Endothelial cell of umbilical vein (primary cell): Measurements from ENCODE around the gene FLT1. TPM values are rescaled to one million over a fixed set of nuclear protein-coding genes. Genes with fewer than 3 reads are reported as not detected.

Source experiments
- BruUV-seq: library from RNA; stranded (reverse); fragments of 400-500 nt; replicated peaks from 2 replicates; lab custom pipeline; 2021; lab: Mats Ljungman, UMichigan
- CTCF ChIA-PET: fragments of 300-600, 350-600 bp; sonication (Branson Sonifier 250); formaldehyde crosslinking; loops from one replicate; lab custom pipeline; 2021; ENCODE audit warnings: antibody characterized with exemption, inconsistent platforms; lab: Charles Lee
- POLR2A ChIA-PET: fragments of 300-600, 350-600 bp; sonication (Branson Sonifier 250); formaldehyde crosslinking; loops from one replicate; lab custom pipeline; 2021; ENCODE audit warnings: antibody characterized with exemption, inconsistent platforms; lab: Charles Lee
- DNase-seq: peaks from one replicate; pipeline ENCODE4 v3.0.0-alpha.2; 2011; ENCODE audit warnings: low read depth, low spot score
- FAIRE-seq: peaks from 2 replicates; lab custom pipeline; 2011; peaks lifted over from hg19 to GRCh38; lab: Jason Lieb, UNC
- H2AFZ ChIP-seq: 2 replicates; pipeline ENCODE4 v1.6.0; 2012; ENCODE audit warnings: low read depth, low read length, control low read depth, inconsistent platforms
- H3K27ac ChIP-seq: 2 replicates; pipeline ENCODE4 v1.5.1; 2011; ENCODE audit warnings: low read depth, mild to moderate bottlenecking, control low read depth, low read length, moderate library complexity; ENCODE audit not compliant: insufficient read depth
- H3K27me3 ChIP-seq, 2 experiments: 2 replicates each; pipeline versions ENCODE4 v1.6.0 to v1.6.1; 2011; ENCODE audit warnings: low read length in 2 of 2, mixed read lengths in 1 of 2; ENCODE audit not compliant: control insufficient read depth in 2 of 2, insufficient read depth in 2 of 2
- H3K36me3 ChIP-seq, 2 experiments: 2 replicates in 1 of 2; 3 replicates in 1 of 2; pipeline ENCODE4 v1.5.1; 2011; ENCODE audit warnings: low read length in 2 of 2, mild to moderate bottlenecking in 1 of 2, moderate library complexity in 1 of 2; ENCODE audit not compliant: control insufficient read depth in 2 of 2, insufficient read depth in 2 of 2; ENCODE audit errors: extremely low read depth in 1 of 2
- H3K4me1 ChIP-seq: 3 replicates; pipeline ENCODE4 v1.5.1; 2011; ENCODE audit warnings: mild to moderate bottlenecking, low read length; ENCODE audit not compliant: control insufficient read depth, insufficient read depth; ENCODE audit errors: extremely low read depth
- H3K4me2 ChIP-seq: 2 replicates; pipeline ENCODE4 v1.6.1; 2011; ENCODE audit warnings: low read length, control low read depth, mixed read lengths; ENCODE audit not compliant: insufficient read depth
- H3K4me3 ChIP-seq, 3 experiments: fragments of 200-600 bp in 1 of 3; sonication (generic), shearing (Covaris generic) in 1 of 3; replicated peaks in 1 of 3; 2 replicates each; pipeline ENCODE4 v1.5.1; 2011 to 2016; ENCODE audit warnings: control low read depth in 3 of 3, low read length in 3 of 3, mild to moderate bottlenecking in 2 of 3, inconsistent platforms in 1 of 3, low read depth in 1 of 3, moderate library complexity in 1 of 3; ENCODE audit not compliant: insufficient read depth in 1 of 3
- H3K79me2 ChIP-seq: 2 replicates; pipeline ENCODE4 v1.6.0; 2012; ENCODE audit warnings: low read length, inconsistent platforms; ENCODE audit not compliant: control insufficient read depth, insufficient read depth
- H3K9ac ChIP-seq: replicated peaks from 2 replicates; pipeline ENCODE3; 2011; ENCODE audit warnings: low read length, control low read depth; ENCODE audit not compliant: insufficient read depth; ENCODE audit errors: extremely low read depth
- H3K9me1 ChIP-seq: replicated peaks from 3 replicates; pipeline ENCODE4 v1.6.0; 2011; ENCODE audit warnings: mild to moderate bottlenecking, low read length; ENCODE audit not compliant: control insufficient read depth, insufficient read depth; ENCODE audit errors: extremely low read depth
- H3K9me3 ChIP-seq: replicated peaks from 2 replicates; pipeline ENCODE4 v1.5.1; 2012; ENCODE audit warnings: low read length, inconsistent platforms; ENCODE audit not compliant: control insufficient read depth, insufficient read depth
- H4K20me1 ChIP-seq: replicated peaks from 2 replicates; pipeline ENCODE3; 2011; ENCODE audit warnings: mild to moderate bottlenecking, low read length; ENCODE audit not compliant: control insufficient read depth, insufficient read depth; ENCODE audit errors: extremely low read depth
- CTCF ChIP-seq, 2 donors: IDR thresholded peaks; 1 replicate in 1 of 2; 2 replicates in 1 of 2; pipeline ENCODE4 v1.5.1; 2011; ENCODE audit warnings: low read length in 2 of 2, mild to moderate bottlenecking in 2 of 2, moderate library complexity in 2 of 2, control low read depth in 1 of 2, inconsistent platforms in 1 of 2, low read depth in 1 of 2; ENCODE audit not compliant: insufficient read depth in 1 of 2; ENCODE audit errors: extremely low read depth in 1 of 2
- EZH2 ChIP-seq: IDR thresholded peaks from 2 replicates; pipeline ENCODE4 v1.6.1; 2012; ENCODE audit warnings: borderline replicate concordance, low read depth, mild to moderate bottlenecking, moderate library complexity, low read length, inconsistent platforms; ENCODE audit not compliant: severe bottlenecking
- FOS ChIP-seq: IDR thresholded peaks from 2 replicates; pipeline ENCODE4 v1.6.1; 2011; ENCODE audit warnings: mild to moderate bottlenecking, low read length, moderate library complexity, borderline replicate concordance; ENCODE audit not compliant: insufficient read depth
- GATA2 ChIP-seq: IDR thresholded peaks from 2 replicates; pipeline ENCODE4 v1.7.0; 2011; ENCODE audit warnings: low read depth, mild to moderate bottlenecking, moderate library complexity, mixed read lengths, low read length; ENCODE audit not compliant: insufficient read length, insufficient read depth
- JUN ChIP-seq: IDR thresholded peaks from 2 replicates; pipeline ENCODE4 v1.6.1; 2011; ENCODE audit warnings: borderline replicate concordance, low read depth; ENCODE audit not compliant: insufficient read length, insufficient read depth
- MYC ChIP-seq: IDR thresholded peaks from one replicate; pipeline ENCODE4 v1.6.1; 2011; ENCODE audit warnings: mild to moderate bottlenecking, low read depth, low read length
- POLR2A ChIP-seq: IDR thresholded peaks from 2 replicates; pipeline ENCODE4 v1.6.1; 2012; ENCODE audit warnings: low read depth, mild to moderate bottlenecking, control low read depth, low read length
- POLR2AphosphoS5 ChIP-seq: IDR thresholded peaks from 2 replicates; pipeline ENCODE4 v1.6.1; 2012; ENCODE audit warnings: low read depth, mild to moderate bottlenecking, control low read depth, low read length, moderate library complexity; ENCODE audit not compliant: insufficient read depth
- dilution Hi-C: fragments of 300-500 bp; cut with MboI; formaldehyde crosslinking; loops from one replicate; pipeline ENCODE4 v1.15.0; 2019; ENCODE audit warnings: low sequenced_read_pairs; ENCODE audit not compliant: extremely low pct_ligation_motif_present
- intact Hi-C: fragments of 100-400 bp; cut with micrococcal nuclease; formaldehyde crosslinking; loops from one replicate; pipeline ENCODE4 v1.10.0; 2022
- polyA plus RNA-seq, 4 experiments: library from polyadenylated mRNA; depleted of rRNA in 3 of 4; stranded (reverse) in 3 of 4; unstranded in 1 of 4; fragments of >200 nt; gene quantifications; 2 replicates each; pipeline versions ENCODE4 v1.2.1 to v1.2.3, GENCODE V29; 2011 to 2012; ENCODE audit warnings: missing spikeins in 1 of 4
- total RNA-seq: library from RNA; stranded (reverse); gene quantifications from 2 replicates; pipeline ENCODE4 v1.2.3, GENCODE V29; 2021

FLT1 gene
- total and polyA plus RNA-seq, 2 donors (not counting 3 experiments of a cell fraction or from before 2014, with no cell fraction given) = 16.0 to 104 TPM

DNA sequence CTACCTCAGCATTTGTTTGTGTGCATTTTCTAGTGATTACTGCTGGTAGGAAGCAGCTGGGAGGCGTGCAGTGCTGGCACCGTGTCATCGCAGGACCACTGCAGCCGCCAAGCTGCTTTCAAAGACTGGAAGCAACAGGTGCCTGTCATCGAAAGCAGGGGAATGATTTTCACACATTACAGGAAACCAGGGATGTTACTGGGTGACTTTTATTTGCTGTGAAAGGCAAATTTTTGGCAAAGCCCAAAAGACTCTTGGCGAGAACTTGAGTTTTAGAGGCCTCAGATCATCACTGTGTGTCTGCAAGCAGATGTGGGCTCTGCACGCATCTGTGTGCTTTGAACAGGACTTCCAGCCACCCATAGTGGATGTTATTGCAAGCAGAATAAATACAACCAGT, 176.4 kb downstream of the FLT1 start:
- H3K9ac ChIP-seq = no peak overlapping the region
- H3K4me2 ChIP-seq = no peak overlapping the region
- peaks cover 2 to 4% of the 10 kb centered on the region in 2 experiments for H3K36me3 ChIP-seq
- no peaks in the 10 kb centered on the region for H3K9me1 ChIP-seq
- DNase-seq (no peak), FAIRE-seq (no peak)
- H3K27me3 ChIP-seq = no peaks in the 10 kb centered on the region
- H2AFZ ChIP-seq = no peak overlapping the region
- POLR2A ChIA-PET = no interaction called here
- H3K4me1 ChIP-seq = peaks cover 24% of the 10 kb centered on the region
- no peak overlapping the region for H3K27ac ChIP-seq
- intact Hi-C loops (no loop called here), dilution Hi-C loops (loop anchor here (25.0 kb wide), 1 partner anchor 169 kb away; the partner anchor contains the start of gene FLT1)
- CTCF ChIA-PET = no interaction called here
- no peaks in the 10 kb centered on the region for H3K9me3 ChIP-seq
- H4K20me1 ChIP-seq = no peaks in the 10 kb centered on the region
- no TSS peak for BruUV-seq
- no peak overlapping the region for H3K4me3 ChIP-seq
- TF ChIP-seq MYC = no peak
- no peak for TF ChIP-seq EZH2
- TF ChIP-seq JUN = no peak
- TF ChIP-seq FOS = no peak
- TF ChIP-seq GATA2 = no peak
- H3K79me2 ChIP-seq = no peaks in the 10 kb centered on the region

DNA sequence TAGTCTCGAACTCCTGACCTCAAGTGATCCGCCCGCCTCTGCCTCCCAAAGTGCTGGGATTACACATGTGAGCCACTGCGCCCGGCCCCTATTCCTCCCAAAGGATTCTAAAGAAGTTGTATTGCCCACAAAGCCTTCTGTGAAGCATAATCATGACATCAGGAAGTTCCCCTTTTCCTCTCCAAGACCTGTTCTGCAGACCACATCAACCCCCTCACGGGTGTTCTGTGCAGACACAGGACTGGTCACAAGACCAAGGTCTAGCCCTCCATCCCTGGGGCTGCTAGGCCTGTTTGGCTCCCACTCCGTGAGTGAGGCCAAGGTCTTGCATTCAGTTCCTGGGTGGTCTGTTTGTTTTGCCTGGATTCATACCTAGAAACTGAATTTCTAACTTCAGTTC, 178.1 kb downstream of the FLT1 start:
- intact Hi-C loops = no loop called here
- CTCF ChIA-PET = interaction anchor here (0.6 to 1.1 kb wide), 2 partner anchors 324 to 502 kb away, joined by 3 to 4 read pairs; no protein-coding TSS in a partner anchor

More for the DNA sequence above, 178.1 kb downstream of the FLT1 start:
- TF ChIP-seq FOS (no peak), POLR2A (no peak), MYC (no peak), EZH2 (no peak), POLR2AphosphoS5 (no peak), CTCF (IDR thresholded peaks at IDR 0.05; ENCODE audit: extremely low read depth in 1 of 2, insufficient read depth in 1 of 2, low read depth in 1 of 2, low read length in 2 of 2) (no peak)
- H3K9me1 ChIP-seq = no peaks in the 10 kb centered on the region
- H2AFZ ChIP-seq = no peak overlapping the region
- no TSS peak for BruUV-seq
- POLR2A ChIA-PET = no interaction called here
- H3K9ac ChIP-seq = no peak overlapping the region
- H4K20me1 ChIP-seq = no peaks in the 10 kb centered on the region
- peaks cover 7% of the 10 kb centered on the region for H3K4me1 ChIP-seq
- H3K27me3 ChIP-seq = no peaks in the 10 kb centered on the region
- no peaks in the 10 kb centered on the region for H3K9me3 ChIP-seq
- H3K4me3 ChIP-seq = no peak overlapping the region
- dilution Hi-C loops = loop anchor here (25.0 kb wide), 1 partner anchor 170 kb away; the partner anchor contains the start of gene FLT1
- H3K79me2 ChIP-seq = no peaks in the 10 kb centered on the region
- no peak overlapping the region for H3K4me2 ChIP-seq
- H3K27ac ChIP-seq = no peak overlapping the region
- FAIRE-seq = no peak
- H3K36me3 ChIP-seq = peaks cover 2 to 4% of the 10 kb centered on the region in 2 experiments
- DNase-seq = no peak
